ENCODE data around the gene PAPPA2. TPM values are rescaled to one million over a fixed set of nuclear protein-coding genes. Genes with fewer than 3 reads are reported as not detected.

Gene PAPPA2
- total RNA-seq, 1 experiment from 2014 or later, result not detected

DNA sequence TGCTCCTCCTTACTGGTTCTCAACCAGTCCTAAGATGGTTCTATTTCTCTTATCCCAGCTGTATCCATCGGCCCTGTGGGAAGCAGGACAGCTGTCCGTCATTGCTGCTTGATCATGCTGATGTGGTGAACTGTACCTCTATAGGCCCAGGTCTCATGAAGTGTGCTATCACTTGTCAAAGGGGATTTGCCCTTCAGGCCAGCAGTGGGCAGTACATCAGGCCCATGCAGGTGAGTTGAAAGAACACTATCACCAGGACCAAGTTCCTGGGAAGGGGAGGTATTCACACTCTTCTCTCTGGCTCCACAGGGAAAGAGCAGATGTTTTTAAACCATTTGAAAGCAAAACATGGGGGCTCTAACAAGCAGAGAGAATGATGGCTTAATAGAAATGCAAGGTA lies 302.6 kb downstream of the PAPPA2 start:
- no peak overlapping the region for H3K4me3 ChIP-seq
- H3K9me2 ChIP-seq (ENCODE audit: insufficient read depth), result no peaks in the 10 kb centered on the region
- BruUV-seq (replicated peaks), result no TSS peak
- DNase-seq, result no peak
- no peaks in the 10 kb centered on the region for H3K4me1 ChIP-seq (replicated peaks; ENCODE audit: insufficient read depth)
- CTCF ChIA-PET, result no interaction called here
- TF ChIP-seq, protein P1, sequence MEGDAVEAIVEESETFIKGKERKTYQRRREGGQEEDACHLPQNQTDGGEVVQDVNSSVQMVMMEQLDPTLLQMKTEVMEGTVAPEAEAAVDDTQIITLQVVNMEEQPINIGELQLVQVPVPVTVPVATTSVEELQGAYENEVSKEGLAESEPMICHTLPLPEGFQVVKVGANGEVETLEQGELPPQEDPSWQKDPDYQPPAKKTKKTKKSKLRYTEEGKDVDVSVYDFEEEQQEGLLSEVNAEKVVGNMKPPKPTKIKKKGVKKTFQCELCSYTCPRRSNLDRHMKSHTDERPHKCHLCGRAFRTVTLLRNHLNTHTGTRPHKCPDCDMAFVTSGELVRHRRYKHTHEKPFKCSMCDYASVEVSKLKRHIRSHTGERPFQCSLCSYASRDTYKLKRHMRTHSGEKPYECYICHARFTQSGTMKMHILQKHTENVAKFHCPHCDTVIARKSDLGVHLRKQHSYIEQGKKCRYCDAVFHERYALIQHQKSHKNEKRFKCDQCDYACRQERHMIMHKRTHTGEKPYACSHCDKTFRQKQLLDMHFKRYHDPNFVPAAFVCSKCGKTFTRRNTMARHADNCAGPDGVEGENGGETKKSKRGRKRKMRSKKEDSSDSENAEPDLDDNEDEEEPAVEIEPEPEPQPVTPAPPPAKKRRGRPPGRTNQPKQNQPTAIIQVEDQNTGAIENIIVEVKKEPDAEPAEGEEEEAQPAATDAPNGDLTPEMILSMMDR (conservative IDR thresholded peaks at IDR 0.05), result no peak
- TF ChIP-seq EZH2 (IDR thresholded peaks at IDR 0.05; ENCODE audit: low read depth), result no peak
- no peak overlapping the region for H2AFZ ChIP-seq
- no peaks in the 10 kb centered on the region for H3K36me3 ChIP-seq (ENCODE audit: low read depth)
- H4K20me1 ChIP-seq (ENCODE audit: insufficient read depth), result no peaks in the 10 kb centered on the region
- H3K9me3 ChIP-seq (ENCODE audit: insufficient read depth, low read depth), result no peaks in the 10 kb centered on the region
- H3F3A ChIP-seq (ENCODE audit: insufficient read depth, low read depth), result no peaks in the 10 kb centered on the region
- H3K4me2 ChIP-seq, result no peak overlapping the region
- intact Hi-C loops (cut with micrococcal nuclease; ENCODE audit: unreplicated experiment), result no loop called here
- POLR2A ChIA-PET (ENCODE audit: unreplicated experiment), result no interaction called here
- peaks cover 27% of the 10 kb centered on the region for H3K27me3 ChIP-seq (ENCODE audit: insufficient read depth, low read depth)
- no peaks in the 10 kb centered on the region for H3K79me2 ChIP-seq (ENCODE audit: low read depth)
- H3K27ac ChIP-seq, result no peak overlapping the region

- no peak for DNase-seq
- Histone ChIP-seq H2AFZ (no peak overlapping the region), H3K27me3 (ENCODE audit: insufficient read depth, low read depth) (peaks cover 33% of the 10 kb centered on the region), H3F3A (ENCODE audit: insufficient read depth, low read depth) (no peaks in the 10 kb centered on the region), H3K79me2 (ENCODE audit: low read depth) (no peaks in the 10 kb centered on the region), H3K4me2 (no peak overlapping the region), H3K4me1 (replicated peaks; ENCODE audit: insufficient read depth) (no peaks in the 10 kb centered on the region), H3K27ac (no peak overlapping the region), H4K20me1 (ENCODE audit: insufficient read depth) (no peaks in the 10 kb centered on the region), H3K36me3 (ENCODE audit: low read depth) (no peaks in the 10 kb centered on the region), H3K4me3 (no peak overlapping the region), H3K9me2 (ENCODE audit: insufficient read depth) (no peaks in the 10 kb centered on the region), H3K9me3 (ENCODE audit: insufficient read depth, low read depth) (no peaks in the 10 kb centered on the region)
- no TSS peak for BruUV-seq (replicated peaks)
- intact Hi-C loops (cut with micrococcal nuclease; ENCODE audit: unreplicated experiment), result no loop called here
- ChIA-PET POLR2A (ENCODE audit: unreplicated experiment) (no interaction called here), CTCF (no interaction called here)
- TF ChIP-seq, protein P1 (conservative IDR thresholded peaks at IDR 0.05), result no peak
- TF ChIP-seq EZH2 (IDR thresholded peaks at IDR 0.05; ENCODE audit: low read depth), result no peak
Observed at GRCh38 chr1:176766779-176767178, 303.8 kb downstream of the PAPPA2 start.

- no peaks in the 10 kb centered on the region for H3K9me2 ChIP-seq (ENCODE audit: insufficient read depth)
- intact Hi-C loops (cut with micrococcal nuclease; ENCODE audit: unreplicated experiment), result no loop called here
- no peak overlapping the region for H3K27ac ChIP-seq
- ChIA-PET POLR2A (ENCODE audit: unreplicated experiment) (no interaction called here), CTCF (no interaction called here)
- H3K4me3 ChIP-seq, result no peak overlapping the region
- H3K79me2 ChIP-seq (ENCODE audit: low read depth), result no peaks in the 10 kb centered on the region
- peaks cover 33% of the 10 kb centered on the region for H3K27me3 ChIP-seq (ENCODE audit: insufficient read depth, low read depth)
- no peak for TF ChIP-seq EZH2 (IDR thresholded peaks at IDR 0.05; ENCODE audit: low read depth)
- TF ChIP-seq, protein P1 (conservative IDR thresholded peaks at IDR 0.05), result no peak
- H3K4me1 ChIP-seq (replicated peaks; ENCODE audit: insufficient read depth), result no peaks in the 10 kb centered on the region
- H3K4me2 ChIP-seq, result no peak overlapping the region
- H3F3A ChIP-seq (ENCODE audit: insufficient read depth, low read depth), result no peaks in the 10 kb centered on the region
- no TSS peak for BruUV-seq (replicated peaks)
- no peak overlapping the region for H2AFZ ChIP-seq
- H3K9me3 ChIP-seq (ENCODE audit: insufficient read depth, low read depth), result no peaks in the 10 kb centered on the region
- DNase-seq, result no peak
- no peaks in the 10 kb centered on the region for H3K36me3 ChIP-seq (ENCODE audit: low read depth)
- no peaks in the 10 kb centered on the region for H4K20me1 ChIP-seq (ENCODE audit: insufficient read depth)
Observed at GRCh38 chr1:176767714-176768136, 304.8 kb downstream of the PAPPA2 start.

Data from PC-9 (cell line).